Stimulated activated CD8-positive, alpha-beta memory T cell treated with anti-CD3 and anti-CD28 coated beads, Interleukin-12 subunit alpha, Interleukin-12 subunit beta, amount 100 ng/mL, for 4 hours (primary cell): ENCODE data around the gene LAMA2.

ENCODE experiments used
- DNase-seq: peaks from one replicate; pipeline ENCODE4 v3.0.0-alpha.2; 2020; ENCODE audit warnings: low read depth

Gene LAMA2

GRCh38 chr6:129446272-129447197 lies 563.6 kb downstream of the LAMA2 start:
- no peak for DNase-seq

GRCh38 chr6:129447198-129447565 lies 564.2 kb downstream of the LAMA2 start:
- no peak for DNase-seq

- DNase-seq = no peak
Observed at GRCh38 chr6:129448965-129449364, 566.0 kb downstream of the LAMA2 start.

GRCh38 chr6:129451187-129451586 lies 568.2 kb downstream of the LAMA2 start:
- no peak for DNase-seq

- DNase-seq = no peak
Observed at GRCh38 chr6:129453073-129453472, 570.1 kb downstream of the LAMA2 start.

- DNase-seq = no peak
Observed at GRCh38 chr6:129454488-129454887, 571.5 kb downstream of the LAMA2 start.

GRCh38 chr6:129455126-129455769 lies 572.3 kb downstream of the LAMA2 start:
- DNase-seq = no peak

GRCh38 chr6:129460221-129460620 lies 577.3 kb downstream of the LAMA2 start:
- DNase-seq = no peak

- no peak for DNase-seq
Observed at GRCh38 chr6:129469070-129469662, 586.2 kb downstream of the LAMA2 start.

- no peak for DNase-seq
Observed at GRCh38 chr6:129472239-129472638, 589.3 kb downstream of the LAMA2 start.

GRCh38 chr6:129473546-129473945 lies 590.6 kb downstream of the LAMA2 start:
- no peak for DNase-seq

- DNase-seq = no peak
Observed at GRCh38 chr6:129475477-129476247, 592.7 kb downstream of the LAMA2 start.

GRCh38 chr6:129476248-129476564 lies 593.3 kb downstream of the LAMA2 start:
- no peak for DNase-seq

- no peak for DNase-seq
Observed at GRCh38 chr6:129476810-129477209, 593.9 kb downstream of the LAMA2 start.

GRCh38 chr6:129478379-129478778 lies 595.4 kb downstream of the LAMA2 start:
- no peak for DNase-seq

GRCh38 chr6:129481706-129482105 lies 598.8 kb downstream of the LAMA2 start:
- no peak for DNase-seq

GRCh38 chr6:129485746-129486145 lies 602.8 kb downstream of the LAMA2 start:
- DNase-seq = no peak

GRCh38 chr6:129486327-129486726 lies 603.4 kb downstream of the LAMA2 start:
- DNase-seq = no peak

- DNase-seq = no peak
Observed at GRCh38 chr6:129488313-129488712, 605.4 kb downstream of the LAMA2 start.

GRCh38 chr6:129489215-129489765 lies 606.4 kb downstream of the LAMA2 start:
- DNase-seq = no peak

- DNase-seq = peak; percentile 34
Observed at GRCh38 chr6:129490521-129491255, 607.8 kb downstream of the LAMA2 start.
